AG20443 (cell line): ENCODE measurements around the gene GLI2.

ENCODE experiments used
- DNase-seq: peaks from one replicate; pipeline ENCODE4 v3.0.0; 2012; ENCODE audit warnings: low spot score, mixed read lengths

Gene GLI2

GRCh38 chr2:120715353-120715752 lies 20.3 kb upstream of the GLI2 start:
- DNase-seq: no peak

GRCh38 chr2:120715941-120716340 lies 19.7 kb upstream of the GLI2 start:
- DNase-seq: no peak

- no peak for DNase-seq
Observed at GRCh38 chr2:120716641-120717585, 18.8 kb upstream of the GLI2 start.

- no peak for DNase-seq
Observed at GRCh38 chr2:120719491-120719890, 16.2 kb upstream of the GLI2 start.

- no peak for DNase-seq
Observed at GRCh38 chr2:120720231-120720630, 15.4 kb upstream of the GLI2 start.

- DNase-seq: no peak
Observed at GRCh38 chr2:120720746-120721375, 14.8 kb upstream of the GLI2 start.

- DNase-seq: no peak
Observed at GRCh38 chr2:120722246-120722567, 13.5 kb upstream of the GLI2 start.

- peak; percentile 66 for DNase-seq
Observed at GRCh38 chr2:120722568-120723421, 12.9 kb upstream of the GLI2 start.

GRCh38 chr2:120726245-120726644 lies 9.4 kb upstream of the GLI2 start:
- DNase-seq: no peak

GRCh38 chr2:120729406-120730399 lies 6.0 kb upstream of the GLI2 start:
- peak; percentile 81 for DNase-seq

GRCh38 chr2:120731175-120731574 lies 4.5 kb upstream of the GLI2 start:
- DNase-seq: no peak

GRCh38 chr2:120732506-120733237 lies 3.0 kb upstream of the GLI2 start:
- DNase-seq: no peak

- DNase-seq: no peak
Observed at GRCh38 chr2:120733238-120733932, 2.3 kb upstream of the GLI2 start.

GRCh38 chr2:120734930-120735651 lies 577 bp upstream of the GLI2 start:
- no peak for DNase-seq

GRCh38 chr2:120736202-120736623 lies 545 bp downstream of the GLI2 start:
- DNase-seq: no peak

- DNase-seq: peak; percentile 79
Observed at GRCh38 chr2:120736624-120737339, 1.1 kb downstream of the GLI2 start.

GRCh38 chr2:120737340-120738101 lies 1.9 kb downstream of the GLI2 start:
- DNase-seq: no peak

- no peak for DNase-seq
Observed at GRCh38 chr2:120738117-120738516, 2.4 kb downstream of the GLI2 start.
